ENCODE data around the gene DMD. TPM values are rescaled to one million over a fixed set of nuclear protein-coding genes. Genes with fewer than 3 reads are reported as not detected.

Gene DMD
- total RNA-seq, 4 donors from 2014 or later = 18.7 to 69.5 (median 38.5) TPM

DNA sequence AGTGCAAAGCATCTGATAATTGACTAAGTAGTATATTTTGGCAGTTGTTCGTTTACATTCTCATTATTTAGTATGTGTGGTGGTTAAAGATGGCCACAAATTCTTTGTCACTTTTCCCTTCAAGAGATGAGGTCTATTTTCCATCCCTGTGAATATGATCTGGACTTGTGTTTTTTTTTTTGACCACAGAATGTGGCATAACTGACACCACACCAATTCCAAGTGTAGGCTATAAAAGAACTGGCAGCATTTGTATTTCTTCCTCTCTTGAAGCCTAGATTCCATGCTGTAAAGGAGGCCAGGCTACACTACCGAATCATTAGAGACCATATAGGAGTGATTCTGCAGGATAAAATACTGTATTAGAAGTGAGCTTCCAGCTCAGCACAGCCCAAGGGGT, 596.6 kb downstream of the DMD start:
- no peaks in the 10 kb centered on the region for H3K27me3 ChIP-seq
- 68% methylated on average over 2 of the region's 2 CpGs for WGBS
- H3K27ac ChIP-seq = no peak overlapping the region
- no peaks in the 10 kb centered on the region for H3K36me3 ChIP-seq
- no peak overlapping the region for H3K4me3 ChIP-seq
- H3K9me3 ChIP-seq = no peaks in the 10 kb centered on the region
- DNase-seq (ENCODE audit: low spot score in 2 of 2) = no peak
- no peaks in the 10 kb centered on the region for H3K4me1 ChIP-seq
- no peak for TF ChIP-seq POLR2A (IDR thresholded peaks at IDR 0.05)
- TF ChIP-seq POLR2AphosphoS5 (IDR thresholded peaks at IDR 0.05) = no peak
- no peak for TF ChIP-seq EP300 (IDR thresholded peaks at IDR 0.05)
- TF ChIP-seq, protein P1, sequence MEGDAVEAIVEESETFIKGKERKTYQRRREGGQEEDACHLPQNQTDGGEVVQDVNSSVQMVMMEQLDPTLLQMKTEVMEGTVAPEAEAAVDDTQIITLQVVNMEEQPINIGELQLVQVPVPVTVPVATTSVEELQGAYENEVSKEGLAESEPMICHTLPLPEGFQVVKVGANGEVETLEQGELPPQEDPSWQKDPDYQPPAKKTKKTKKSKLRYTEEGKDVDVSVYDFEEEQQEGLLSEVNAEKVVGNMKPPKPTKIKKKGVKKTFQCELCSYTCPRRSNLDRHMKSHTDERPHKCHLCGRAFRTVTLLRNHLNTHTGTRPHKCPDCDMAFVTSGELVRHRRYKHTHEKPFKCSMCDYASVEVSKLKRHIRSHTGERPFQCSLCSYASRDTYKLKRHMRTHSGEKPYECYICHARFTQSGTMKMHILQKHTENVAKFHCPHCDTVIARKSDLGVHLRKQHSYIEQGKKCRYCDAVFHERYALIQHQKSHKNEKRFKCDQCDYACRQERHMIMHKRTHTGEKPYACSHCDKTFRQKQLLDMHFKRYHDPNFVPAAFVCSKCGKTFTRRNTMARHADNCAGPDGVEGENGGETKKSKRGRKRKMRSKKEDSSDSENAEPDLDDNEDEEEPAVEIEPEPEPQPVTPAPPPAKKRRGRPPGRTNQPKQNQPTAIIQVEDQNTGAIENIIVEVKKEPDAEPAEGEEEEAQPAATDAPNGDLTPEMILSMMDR (IDR thresholded peaks at IDR 0.05) = no peak

DNA sequence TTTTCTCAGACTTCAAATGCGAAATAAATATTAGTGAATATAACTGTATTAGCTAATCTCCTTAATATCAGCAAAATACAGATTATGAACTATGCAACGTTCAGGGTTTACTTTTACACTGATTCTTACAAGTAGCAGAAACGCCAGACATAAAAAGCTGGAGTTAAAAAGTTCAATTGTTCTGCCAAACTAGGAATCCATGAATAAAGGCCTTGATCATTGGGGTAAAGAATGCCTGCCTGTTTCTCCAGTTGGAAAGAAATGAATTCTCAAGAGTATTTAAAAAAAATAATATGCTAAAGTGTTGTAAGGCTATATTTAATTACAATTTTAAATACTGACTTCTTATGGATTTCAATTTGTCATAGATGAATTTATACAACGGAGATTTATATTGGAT, 612.2 kb downstream of the DMD start:
- Histone ChIP-seq H3K9me3 (no peaks in the 10 kb centered on the region), H3K4me1 (no peaks in the 10 kb centered on the region), H3K27ac (no peak overlapping the region), H3K4me3 (no peak overlapping the region), H3K36me3 (no peaks in the 10 kb centered on the region), H3K27me3 (no peaks in the 10 kb centered on the region)
- TF ChIP-seq EP300 (IDR thresholded peaks at IDR 0.05) (no peak), POLR2AphosphoS5 (IDR thresholded peaks at IDR 0.05) (no peak)
- TF ChIP-seq, protein P1 (IDR thresholded peaks at IDR 0.05) = no peak
- DNase-seq (ENCODE audit: low spot score in 2 of 2) = no peak
- 60% methylated on average over 4 of the region's 4 CpGs for WGBS

DNA sequence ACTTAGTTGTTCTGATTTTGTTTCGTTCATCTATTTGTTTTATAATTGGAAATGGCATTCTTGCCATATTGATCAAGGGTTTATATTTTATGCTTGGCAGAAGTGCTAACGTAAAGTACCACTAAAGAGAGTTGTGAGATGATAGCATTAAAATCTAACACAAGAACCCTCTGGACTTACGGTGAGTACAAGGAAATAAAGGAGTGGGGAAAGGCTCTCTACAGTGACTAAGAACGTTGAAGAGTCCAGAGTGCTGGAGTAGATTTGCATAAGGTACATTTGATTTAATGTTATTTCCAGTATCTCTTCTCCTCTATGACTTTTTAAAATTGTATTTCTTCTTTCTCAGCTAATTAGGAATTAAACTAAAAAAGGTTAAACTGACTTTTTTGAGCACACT, 612.6 kb downstream of the DMD start:
- H3K27me3 ChIP-seq = no peaks in the 10 kb centered on the region
- 80% methylated on average over 4 of the region's 4 CpGs for WGBS
- DNase-seq (ENCODE audit: low spot score in 2 of 2) = no peak
- H3K36me3 ChIP-seq = no peaks in the 10 kb centered on the region
- no peak overlapping the region for H3K27ac ChIP-seq
- H3K9me3 ChIP-seq = no peaks in the 10 kb centered on the region
- no peak overlapping the region for H3K4me3 ChIP-seq
- H3K4me1 ChIP-seq = no peaks in the 10 kb centered on the region
- TF ChIP-seq POLR2AphosphoS5 (IDR thresholded peaks at IDR 0.05) (no peak), EP300 (IDR thresholded peaks at IDR 0.05) (no peak), POLR2A (IDR thresholded peaks at IDR 0.05) (no peak)
- TF ChIP-seq, protein P1 (IDR thresholded peaks at IDR 0.05) = no peak

DNA sequence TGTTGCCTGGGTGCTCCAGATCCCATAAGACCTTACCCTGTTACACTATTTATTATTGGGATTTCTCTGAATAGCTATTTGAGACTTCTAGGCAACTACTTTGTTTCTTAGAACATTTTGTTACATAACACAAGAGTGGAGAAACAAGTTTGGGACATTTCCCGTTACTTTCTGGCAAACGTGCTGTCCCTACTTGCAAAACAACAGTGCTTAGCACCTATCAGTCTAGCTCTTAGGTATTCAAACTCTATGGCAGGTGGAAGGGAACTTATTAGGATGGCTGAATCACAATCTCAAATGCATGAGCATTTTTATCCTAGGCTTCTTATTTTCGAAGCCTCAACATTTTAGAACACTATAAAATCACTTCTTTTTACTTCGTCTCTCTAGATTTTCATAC, 613.6 kb downstream of the DMD start:
- Histone ChIP-seq H3K36me3 (no peaks in the 10 kb centered on the region), H3K27me3 (no peaks in the 10 kb centered on the region), H3K9me3 (no peaks in the 10 kb centered on the region), H3K27ac (no peak overlapping the region), H3K4me3 (no peak overlapping the region), H3K4me1 (no peaks in the 10 kb centered on the region)
- no peak for TF ChIP-seq POLR2A (IDR thresholded peaks at IDR 0.05)
- TF ChIP-seq, protein P1 (IDR thresholded peaks at IDR 0.05) = no peak
- no peak for TF ChIP-seq POLR2AphosphoS5 (IDR thresholded peaks at IDR 0.05)
- no peak for TF ChIP-seq EP300 (IDR thresholded peaks at IDR 0.05)
- 62% methylated on average over 4 of the region's 4 CpGs for WGBS
- no peak for DNase-seq (ENCODE audit: low spot score in 2 of 2)

DNA sequence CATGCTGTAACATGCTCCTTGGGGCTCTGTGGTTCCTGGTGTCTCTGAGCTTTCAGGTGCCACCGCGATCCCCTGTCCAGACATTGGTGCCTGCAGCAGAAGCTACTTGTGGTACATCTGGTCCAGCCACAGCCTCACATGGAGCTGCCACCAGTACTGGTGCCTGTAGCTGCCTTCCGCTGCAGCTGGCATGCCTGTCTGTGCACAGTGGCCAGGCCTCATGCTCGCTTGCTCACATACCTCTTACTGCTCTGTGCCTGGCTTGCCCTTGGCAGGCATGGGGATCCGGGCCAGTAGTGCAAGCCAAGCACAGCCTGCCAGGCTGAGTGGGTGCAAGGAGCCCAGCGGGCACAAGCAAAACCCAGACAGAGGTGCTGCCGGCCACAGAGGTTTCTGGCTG, 618.6 kb downstream of the DMD start:
- TF ChIP-seq, protein P1 (IDR thresholded peaks at IDR 0.05) = no peak
- no peaks in the 10 kb centered on the region for H3K4me1 ChIP-seq
- no peaks in the 10 kb centered on the region for H3K36me3 ChIP-seq
- DNase-seq (ENCODE audit: low spot score in 2 of 2) = no peak
- no peaks in the 10 kb centered on the region for H3K27me3 ChIP-seq
- 85% methylated on average over 7 of the region's 7 CpGs for WGBS
- no peaks in the 10 kb centered on the region for H3K9me3 ChIP-seq
- no peak overlapping the region for H3K27ac ChIP-seq
- H3K4me3 ChIP-seq = no peak overlapping the region
